Karpas-422 (cell line): ENCODE data around the gene SLC37A3. TPM values are rescaled to one million over a fixed set of nuclear protein-coding genes. Genes with fewer than 3 reads are reported as not detected.
"Not testable (repeated sequence)": the region's sequence is repeated elsewhere in the genome, so short reads cannot be mapped to it uniquely, and the experiment has no call there.

Experiments
- DNase-seq: peaks from one replicate; pipeline ENCODE4 v3.0.0-alpha.2; 2015
- H2AFZ ChIP-seq: fragments of 200-600 bp; sonication (generic); 2 replicates; pipeline ENCODE4 v1.6.1; 2014; ENCODE audit warnings: antibody characterized with exemption, low read length, mixed read lengths
- H3K27ac ChIP-seq: fragments of 200-600 bp; sonication (generic); 2 replicates; pipeline ENCODE4 v1.5.1; 2014; ENCODE audit warnings: mild to moderate bottlenecking, low read length, moderate library complexity
- H3K27me3 ChIP-seq: fragments of 200-600 bp; sonication (generic); 2 replicates; pipeline ENCODE4 v1.6.1; 2014; ENCODE audit warnings: low read length, mixed read lengths
- H3K36me3 ChIP-seq: fragments of 200-600 bp; sonication (generic); 2 replicates; pipeline ENCODE4 v1.6.1; 2014; ENCODE audit warnings: low read length, mixed read lengths; ENCODE audit not compliant: insufficient read depth
- H3K4me1 ChIP-seq: fragments of 200-600 bp; sonication (generic); 2 replicates; pipeline ENCODE4 v1.6.1; 2014; ENCODE audit warnings: mild to moderate bottlenecking, low read length, mixed read lengths
- H3K4me2 ChIP-seq: fragments of 200-600 bp; sonication (generic); 2 replicates; pipeline ENCODE4 v1.6.1; 2014; ENCODE audit warnings: low read length, low read depth, mild to moderate bottlenecking; ENCODE audit not compliant: poor library complexity, severe bottlenecking
- H3K4me3 ChIP-seq: fragments of 200-600 bp; sonication (generic); 2 replicates; pipeline ENCODE4 v1.5.1; 2014; ENCODE audit warnings: mild to moderate bottlenecking, antibody characterized with exemption, low read length, mixed read lengths
- H3K79me2 ChIP-seq: fragments of 200-600 bp; sonication (generic); 2 replicates; pipeline ENCODE4 v1.6.1; 2014; ENCODE audit warnings: mild to moderate bottlenecking, low read length, mixed read lengths
- H3K9ac ChIP-seq: fragments of 200-600 bp; sonication (generic); 2 replicates; pipeline ENCODE4 v1.6.0; 2014; ENCODE audit warnings: low read length
- H3K9me2 ChIP-seq: fragments of 200-600 bp; sonication (generic), shearing (Covaris generic); replicated peaks from 2 replicates; pipeline ENCODE4 v1.6.0; 2014; ENCODE audit warnings: mild to moderate bottlenecking, low read length, moderate library complexity; ENCODE audit not compliant: insufficient read depth
- H3K9me3 ChIP-seq: fragments of 300-700, 200-600 bp; sonication (generic); 2 replicates; pipeline ENCODE4 v1.6.1; 2014; ENCODE audit warnings: low read length, mixed read lengths
- H4K20me1 ChIP-seq: fragments of 200-600 bp; sonication (generic); 2 replicates; pipeline ENCODE4 v1.6.1; 2014; ENCODE audit warnings: mild to moderate bottlenecking, antibody characterized with exemption, low read length, low read depth; ENCODE audit not compliant: insufficient read depth
- total RNA-seq: library from RNA; depleted of rRNA; stranded (reverse); fragments of >200 nt; shearing (Covaris generic); gene quantifications from 2 replicates; pipeline ENCODE4 v1.2.3, GENCODE V29; 2014; ENCODE audit warnings: low replicate concordance

The SLC37A3 gene
- total RNA-seq, 1 experiment from 2014 or later, result 4.2 TPM

DNA sequence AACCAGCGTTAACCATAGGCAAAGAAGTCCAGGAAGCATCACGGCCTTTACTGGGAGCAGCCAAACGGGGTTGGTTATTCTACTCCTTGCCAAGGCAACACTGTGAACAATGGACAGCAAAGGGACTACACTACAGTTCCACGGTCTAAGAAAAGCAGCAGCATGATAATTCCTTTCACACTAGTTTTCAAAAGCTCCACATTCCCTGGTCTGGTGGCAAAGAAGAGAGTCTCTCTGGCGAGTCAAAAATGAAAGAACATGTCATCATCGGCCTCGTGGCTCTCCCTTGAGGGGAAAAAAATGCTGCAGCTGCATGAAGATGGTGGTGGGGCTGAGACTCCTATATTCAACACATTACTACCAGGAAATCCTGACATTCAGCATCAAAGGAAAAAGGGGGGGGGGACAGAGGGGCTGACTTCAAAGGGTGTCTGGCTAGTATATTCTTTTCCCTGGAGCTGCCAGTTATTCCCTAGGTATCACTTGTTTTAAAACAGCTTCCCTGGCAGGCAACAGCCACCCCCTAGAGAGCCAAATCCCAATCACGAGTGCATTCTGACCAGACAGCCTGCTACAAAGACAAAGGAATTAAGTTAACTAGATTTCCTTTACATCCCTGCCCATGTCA is 49.1 kb downstream of the SLC37A3 start:
- Histone ChIP-seq H3K4me1 (peaks cover 7% of the 10 kb centered on the region), H3K4me3 (no peak overlapping the region), H3K27me3 (no peaks in the 10 kb centered on the region), H3K79me2 (no peaks in the 10 kb centered on the region), H3K9me3 (no peaks in the 10 kb centered on the region), H3K9me2 (no peaks in the 10 kb centered on the region), H3K36me3 (no peaks in the 10 kb centered on the region), H3K27ac (no peak overlapping the region), H2AFZ (no peak overlapping the region), H3K4me2 (no peak overlapping the region), H3K9ac (no peak overlapping the region), H4K20me1 (no peaks in the 10 kb centered on the region)
- no peak for DNase-seq

DNA sequence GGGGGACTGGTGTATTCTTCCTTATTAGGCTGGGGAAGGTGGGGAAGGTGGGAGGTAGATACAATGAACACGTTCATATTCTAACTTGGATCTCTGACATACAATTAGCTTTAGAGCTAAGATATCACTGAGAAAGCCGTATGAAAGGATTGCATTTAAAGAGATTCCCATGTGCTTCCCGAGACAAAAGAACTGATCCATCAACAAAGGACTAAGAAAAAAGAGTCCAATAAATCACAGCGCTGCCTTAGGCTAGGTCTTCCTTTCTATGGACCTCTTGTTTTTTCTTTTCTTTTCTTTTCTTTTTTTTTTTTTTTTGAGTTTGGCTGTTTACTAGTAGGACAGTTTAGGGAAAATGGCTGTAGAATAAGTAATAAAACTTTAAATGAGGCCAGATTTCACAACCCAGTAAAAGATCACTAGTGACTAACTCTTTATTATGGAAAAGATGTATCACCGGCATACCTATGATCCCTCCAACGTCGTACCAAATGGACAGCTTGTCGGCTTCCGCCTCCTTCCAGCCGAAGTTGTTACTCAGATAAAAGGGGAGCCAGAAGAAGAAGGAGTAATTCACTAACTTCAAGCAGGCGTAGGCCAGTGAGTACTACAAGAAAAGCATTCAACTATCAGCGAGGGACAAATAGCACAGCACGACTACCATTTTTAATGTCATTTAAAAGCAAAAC is 50.0 kb downstream of the SLC37A3 start:
- H3K9ac ChIP-seq, result no peak overlapping the region
- H3K4me3 ChIP-seq, result no peak overlapping the region
- H3K79me2 ChIP-seq, result no peaks in the 10 kb centered on the region
- H3K9me3 ChIP-seq, result no peaks in the 10 kb centered on the region
- no peaks in the 10 kb centered on the region for H3K36me3 ChIP-seq
- H3K4me2 ChIP-seq, result no peak overlapping the region
- H3K9me2 ChIP-seq, result no peaks in the 10 kb centered on the region
- H2AFZ ChIP-seq, result no peak overlapping the region
- no peak for DNase-seq
- H4K20me1 ChIP-seq, result no peaks in the 10 kb centered on the region
- H3K27ac ChIP-seq, result no peak overlapping the region
- H3K4me1 ChIP-seq, result peaks cover 7% of the 10 kb centered on the region
- H3K27me3 ChIP-seq, result no peaks in the 10 kb centered on the region

DNA sequence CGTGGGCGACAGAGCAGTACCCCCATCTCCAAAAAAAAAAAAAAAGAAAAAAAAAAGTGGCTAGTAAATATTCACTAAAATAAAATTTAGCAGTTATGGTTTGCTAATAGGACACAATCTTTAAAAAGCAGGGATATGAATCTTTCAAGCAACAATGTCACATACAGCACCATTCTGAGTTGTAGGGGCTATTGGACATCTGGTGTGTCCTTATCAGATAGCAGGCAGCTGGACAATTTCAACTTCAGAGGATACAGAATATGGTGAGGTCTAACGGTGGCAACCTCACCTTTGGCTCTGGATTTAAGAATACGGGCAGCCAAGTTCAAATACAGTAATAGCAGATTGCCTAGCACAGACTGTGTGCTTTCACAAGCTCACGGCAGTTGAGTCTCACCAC is 51.1 kb downstream of the SLC37A3 start:
- no peak overlapping the region for H2AFZ ChIP-seq
- no peak overlapping the region for H3K27ac ChIP-seq
- no peak overlapping the region for H3K4me3 ChIP-seq
- no peak overlapping the region for H3K4me2 ChIP-seq
- H3K27me3 ChIP-seq, result no peaks in the 10 kb centered on the region
- H3K9ac ChIP-seq, result no peak overlapping the region
- no peaks in the 10 kb centered on the region for H3K9me2 ChIP-seq
- H3K4me1 ChIP-seq, result peaks cover 7% of the 10 kb centered on the region
- H3K9me3 ChIP-seq, result no peaks in the 10 kb centered on the region
- no peaks in the 10 kb centered on the region for H3K36me3 ChIP-seq
- no peaks in the 10 kb centered on the region for H3K79me2 ChIP-seq
- H4K20me1 ChIP-seq, result no peaks in the 10 kb centered on the region
- no peak for DNase-seq

DNA sequence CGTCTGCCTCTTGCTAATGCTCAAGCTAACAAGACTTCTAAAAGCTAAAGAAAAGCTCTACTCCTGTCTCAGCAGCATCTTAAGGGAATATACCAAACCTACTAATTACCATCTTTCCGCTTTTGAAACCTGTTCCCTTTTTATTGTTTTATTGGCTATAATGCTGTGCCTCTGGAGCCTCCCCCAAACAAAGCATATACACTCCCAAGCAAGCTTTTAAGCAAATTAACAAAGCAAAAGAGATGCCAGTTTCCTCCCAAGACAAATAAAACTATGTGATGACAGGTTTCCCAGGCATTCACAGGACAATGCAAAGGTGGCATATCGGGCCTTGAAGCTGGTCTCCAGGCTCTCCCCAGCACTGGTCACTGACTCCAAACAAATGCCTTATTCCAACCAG is 52.9 kb downstream of the SLC37A3 start:
- Histone ChIP-seq H4K20me1 (no peaks in the 10 kb centered on the region), H3K27ac (no peak overlapping the region), H3K79me2 (no peaks in the 10 kb centered on the region), H3K27me3 (no peaks in the 10 kb centered on the region), H3K4me2 (no peak overlapping the region), H2AFZ (no peak overlapping the region), H3K9me3 (no peaks in the 10 kb centered on the region), H3K9ac (no peak overlapping the region), H3K4me3 (no peak overlapping the region), H3K4me1 (no peaks in the 10 kb centered on the region), H3K9me2 (no peaks in the 10 kb centered on the region), H3K36me3 (no peaks in the 10 kb centered on the region)
- no peak for DNase-seq

DNA sequence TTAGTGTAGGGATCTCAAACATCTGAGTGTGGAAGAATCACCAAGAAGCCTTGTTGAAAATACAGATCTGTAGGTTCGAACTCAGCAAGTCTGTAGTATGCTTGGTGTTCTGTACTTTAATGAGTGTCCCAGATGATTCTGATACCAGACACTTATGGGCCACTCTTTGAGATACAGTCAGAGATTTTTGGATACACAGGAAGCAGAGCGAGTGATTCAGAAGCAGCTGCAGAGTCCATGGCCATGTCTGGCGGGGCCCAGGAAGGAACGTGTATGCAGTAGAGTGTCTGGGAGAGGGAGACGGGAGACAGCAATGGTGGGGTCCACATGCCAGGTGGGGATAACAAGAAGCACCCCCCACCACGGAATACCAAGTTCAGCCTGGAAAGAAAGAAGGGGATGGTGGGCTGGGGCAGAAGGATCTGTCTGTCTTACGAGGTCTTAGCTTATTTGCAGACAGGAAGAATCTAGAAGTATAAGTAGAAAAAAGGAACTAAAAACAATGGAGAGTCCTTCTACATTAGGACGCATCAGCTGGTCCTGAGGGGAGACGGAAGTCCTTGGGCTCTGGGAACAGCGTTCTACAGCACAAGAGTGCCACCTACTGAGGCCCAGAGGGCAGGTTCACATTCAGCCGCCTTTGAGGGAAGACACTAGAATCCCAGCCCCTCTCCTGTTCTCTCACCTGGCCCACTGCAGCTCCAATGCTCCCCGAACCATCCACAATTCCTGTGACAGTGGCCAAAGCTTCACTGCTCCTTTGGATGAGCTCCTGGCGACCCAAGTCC is 55.4 kb downstream of the SLC37A3 start:
- no peaks in the 10 kb centered on the region for H3K9me2 ChIP-seq
- no peak overlapping the region for H3K9ac ChIP-seq
- no peaks in the 10 kb centered on the region for H4K20me1 ChIP-seq
- H3K4me1 ChIP-seq, result no peaks in the 10 kb centered on the region
- H3K79me2 ChIP-seq, result no peaks in the 10 kb centered on the region
- no peak overlapping the region for H3K27ac ChIP-seq
- no peaks in the 10 kb centered on the region for H3K36me3 ChIP-seq
- no peaks in the 10 kb centered on the region for H3K27me3 ChIP-seq
- peak; percentile 75 for DNase-seq
- H3K4me3 ChIP-seq, result no peak overlapping the region
- no peak overlapping the region for H2AFZ ChIP-seq
- no peak overlapping the region for H3K4me2 ChIP-seq
- H3K9me3 ChIP-seq, result no peaks in the 10 kb centered on the region

DNA sequence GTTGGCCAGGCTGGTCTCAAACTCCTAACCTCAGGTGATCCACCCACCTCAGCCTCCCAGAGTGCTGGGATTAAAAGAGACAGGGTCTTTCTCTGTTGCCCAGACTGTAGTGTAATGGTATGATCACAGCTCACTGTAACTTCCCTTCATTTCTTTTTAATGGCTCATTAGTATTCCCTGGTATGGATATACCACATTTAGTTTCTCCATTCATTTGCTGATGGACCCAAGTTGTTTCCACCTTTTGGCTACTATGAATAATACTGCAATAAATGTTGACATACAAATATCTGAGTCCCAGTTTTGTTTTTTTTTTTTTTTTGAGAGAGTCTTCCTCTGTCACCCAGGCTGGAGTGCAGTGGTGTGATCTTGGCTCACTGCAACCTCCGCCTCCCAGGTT is 59.4 kb downstream of the SLC37A3 start:
- not testable (repeated sequence) for H3K9me3 ChIP-seq, H3K4me3 ChIP-seq, H3K27me3 ChIP-seq, H2AFZ ChIP-seq, H3K4me1 ChIP-seq, H3K79me2 ChIP-seq, H3K9ac ChIP-seq, H3K36me3 ChIP-seq, H3K4me2 ChIP-seq, DNase-seq, H4K20me1 ChIP-seq, H3K27ac ChIP-seq, H3K9me2 ChIP-seq

DNA sequence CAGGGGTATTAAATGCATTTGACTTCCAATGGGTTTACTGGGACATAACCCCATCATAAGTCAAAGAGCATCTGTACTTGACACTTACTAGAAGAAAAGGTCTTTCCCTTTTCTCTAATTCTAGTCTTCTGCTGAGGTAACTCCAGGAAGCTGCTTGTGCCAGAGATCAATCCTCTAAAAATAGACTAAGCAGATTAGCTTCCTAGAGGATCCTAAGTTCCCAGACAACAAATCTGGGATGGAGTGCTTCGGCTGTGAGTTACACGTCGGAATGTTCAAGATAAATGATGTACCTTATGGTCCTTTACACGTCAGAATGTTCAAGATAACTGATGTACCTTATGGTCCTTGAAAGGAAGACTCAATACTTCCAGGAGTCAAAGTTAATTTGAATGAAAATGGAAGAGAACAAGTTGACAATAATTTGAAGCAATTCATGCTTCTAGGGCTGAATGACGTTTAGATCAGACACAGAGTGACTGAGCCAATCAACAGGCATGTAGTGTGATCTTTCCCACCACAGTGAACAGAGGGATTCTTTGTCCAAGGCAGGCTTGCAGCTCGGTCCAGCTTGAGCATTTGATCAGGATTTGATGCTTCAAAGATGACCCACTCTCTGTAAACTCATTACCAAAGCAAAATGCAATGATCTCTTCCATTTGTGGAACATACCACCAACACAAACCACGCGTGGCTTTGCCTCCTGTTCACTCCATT is 63.8 kb downstream of the SLC37A3 start:
- no peak for DNase-seq
- Histone ChIP-seq H3K36me3 (no peaks in the 10 kb centered on the region), H3K27me3 (no peaks in the 10 kb centered on the region), H4K20me1 (no peaks in the 10 kb centered on the region), H3K4me2 (no peak overlapping the region), H3K4me1 (no peaks in the 10 kb centered on the region), H3K9ac (no peak overlapping the region), H3K27ac (no peak overlapping the region), H2AFZ (no peak overlapping the region), H3K4me3 (no peak overlapping the region), H3K9me2 (no peaks in the 10 kb centered on the region), H3K79me2 (no peaks in the 10 kb centered on the region), H3K9me3 (no peaks in the 10 kb centered on the region)

DNA sequence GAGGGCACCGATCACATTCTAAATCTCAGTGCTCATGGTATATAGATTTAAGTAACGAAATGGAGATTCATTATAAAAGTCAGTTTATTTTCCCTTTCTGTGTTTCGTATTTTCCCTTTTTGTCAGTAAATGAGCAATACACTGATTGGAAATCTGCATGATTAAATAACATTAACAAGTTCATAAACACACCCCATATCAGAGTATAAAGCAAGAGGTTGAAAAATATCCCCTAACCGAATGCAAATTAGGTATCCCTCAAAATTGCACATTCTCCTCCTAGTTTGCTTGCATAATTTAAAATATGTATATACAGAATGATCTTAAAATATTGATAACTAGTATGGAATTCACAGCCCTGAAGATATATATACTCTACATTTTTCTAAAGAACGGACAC is 64.6 kb downstream of the SLC37A3 start:
- no peak for DNase-seq
- H3K36me3 ChIP-seq, result no peaks in the 10 kb centered on the region
- H3K27me3 ChIP-seq, result no peaks in the 10 kb centered on the region
- H4K20me1 ChIP-seq, result no peaks in the 10 kb centered on the region
- H3K4me2 ChIP-seq, result no peak overlapping the region
- no peak overlapping the region for H3K9ac ChIP-seq
- no peaks in the 10 kb centered on the region for H3K4me1 ChIP-seq
- H3K79me2 ChIP-seq, result no peaks in the 10 kb centered on the region
- no peak overlapping the region for H3K27ac ChIP-seq
- H3K9me2 ChIP-seq, result no peaks in the 10 kb centered on the region
- H3K4me3 ChIP-seq, result no peak overlapping the region
- no peaks in the 10 kb centered on the region for H3K9me3 ChIP-seq
- H2AFZ ChIP-seq, result no peak overlapping the region
